Gastrocnemius medialis (tissue), 4 donors: ENCODE measurements around the gene MAP1LC3C. TPM values are rescaled to one million over a fixed set of nuclear protein-coding genes. Genes with fewer than 3 reads are reported as not detected.

Experiments
- ATAC-seq, 2 donors: fragments of 150-250 bp; one replicate each; pipeline ENCODE4 v1.9.1; 2016
- DNase-seq, 2 donors: peaks; one replicate each; pipeline ENCODE4 v3.0.0-alpha.2; 2019
- H3K27ac ChIP-seq, 4 donors: fragments of 200-600 bp; sonication (generic); 1 replicate in 1 of 4; 2 replicates in 3 of 4; pipeline ENCODE4 v1.5.1; 2016 to 2018; ENCODE audit warnings: mild to moderate bottlenecking in 2 of 4, moderate library complexity in 1 of 4
- H3K27me3 ChIP-seq, 3 donors: fragments of 200-600 bp; sonication (generic) in 2 of 3; 1 replicate in 1 of 3; 2 replicates in 2 of 3; pipeline versions ENCODE4 v1.5.1 to v1.6.0; 2016 to 2019; ENCODE audit warnings: mild to moderate bottlenecking in 1 of 3, moderate library complexity in 1 of 3
- H3K36me3 ChIP-seq, 2 donors: fragments of 200-600 bp; sonication (generic) in 1 of 2; one replicate each; pipeline ENCODE4 v1.5.1; 2017 to 2018
- H3K4me1 ChIP-seq, 2 donors: fragments of 200-600 bp; sonication (generic) in 1 of 2; one replicate each; pipeline ENCODE4 v1.5.1; 2016 to 2017; ENCODE audit warnings: mild to moderate bottlenecking in 2 of 2
- H3K4me3 ChIP-seq, 4 donors: fragments of 200-600 bp; sonication (generic) in 3 of 4; 1 replicate in 1 of 4; 2 replicates in 3 of 4; pipeline ENCODE4 v1.5.1; 2016 to 2019; ENCODE audit warnings: mild to moderate bottlenecking in 2 of 4
- H3K9me3 ChIP-seq, 3 donors: fragments of 200-600 bp; sonication (generic) in 2 of 3; 1 replicate in 1 of 3; 2 replicates in 2 of 3; pipeline ENCODE4 v1.5.1; 2016 to 2019
- POLR2A ChIP-seq, 2 donors: fragments of 450-650 bp; IDR thresholded peaks; one replicate each; pipeline ENCODE4 v1.6.1; 2017; ENCODE audit warnings: antibody characterized with exemption in 2 of 2, mild to moderate bottlenecking in 2 of 2, moderate library complexity in 2 of 2
- in situ Hi-C, 4 donors: fragments of 200-750 bp; cut with MboI; loops; one replicate each; pipeline versions ENCODE4 v1.15.0 to v1.8.0; 2017; ENCODE audit warnings: low sequenced_read_pairs in 4 of 4
- intact Hi-C: fragments of 100-400 bp; cut with DNase I; formaldehyde crosslinking; loops from one replicate; pipeline ENCODE4 v1.15.1; 2023; ENCODE audit warnings: low total_unique reads
- total RNA-seq, 4 donors: library from RNA; depleted of rRNA; stranded (reverse); fragments of >200 nt; gene quantifications; one replicate each; pipeline versions ENCODE4 v1.1.0 to v1.2.3, GENCODE V29; 2016
- TF ChIP-seq, protein P1 (sequence below), 5 experiments: fragments of 450-650 bp in 3 of 5; fragments of 200-600 bp in 2 of 5; sonication (generic) in 2 of 5; IDR thresholded peaks in 4 of 5; conservative IDR thresholded peaks in 1 of 5; 1 replicate in 4 of 5; 2 replicates in 1 of 5; pipeline ENCODE4 v1.5.1; 2016 to 2019; ENCODE audit warnings: antibody characterized with exemption in 5 of 5, mild to moderate bottlenecking in 3 of 5, moderate library complexity in 3 of 5

MAP1LC3C gene
- total RNA-seq, 4 donors from 2014 or later = 1.1 to 31.5 (median 3.5) TPM

DNA sequence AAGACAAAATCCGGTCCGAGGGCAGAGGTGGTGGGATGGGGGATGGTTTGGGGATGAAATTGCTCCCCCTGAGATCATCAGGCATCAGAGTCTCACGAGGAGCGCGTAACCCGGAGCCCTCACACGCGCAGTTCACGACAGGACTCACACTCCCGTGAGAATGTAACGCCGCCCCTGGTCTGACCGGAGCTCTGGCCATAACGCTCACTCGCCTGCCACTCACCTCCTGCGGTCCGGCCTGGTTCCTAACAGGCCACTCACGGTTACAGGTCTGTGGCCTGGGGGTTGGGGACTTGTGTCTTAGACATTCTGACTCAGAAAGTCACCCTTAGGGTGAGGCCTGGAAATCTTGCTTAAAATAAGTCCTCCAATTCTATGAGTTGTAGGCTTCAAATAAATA is 19.8 kb downstream of the MAP1LC3C start:
- no peak for ATAC-seq
- Histone ChIP-seq H3K36me3 (no peaks in the 10 kb centered on the region), H3K27me3 (no peaks in the 10 kb centered on the region), H3K4me1 (no peaks in the 10 kb centered on the region), H3K4me3 (no peak overlapping the region), H3K9me3 (no peaks in the 10 kb centered on the region), H3K27ac (no peak overlapping the region)
- TF ChIP-seq POLR2A (IDR thresholded peaks at IDR 0.05) = no peak
- TF ChIP-seq, protein P1, sequence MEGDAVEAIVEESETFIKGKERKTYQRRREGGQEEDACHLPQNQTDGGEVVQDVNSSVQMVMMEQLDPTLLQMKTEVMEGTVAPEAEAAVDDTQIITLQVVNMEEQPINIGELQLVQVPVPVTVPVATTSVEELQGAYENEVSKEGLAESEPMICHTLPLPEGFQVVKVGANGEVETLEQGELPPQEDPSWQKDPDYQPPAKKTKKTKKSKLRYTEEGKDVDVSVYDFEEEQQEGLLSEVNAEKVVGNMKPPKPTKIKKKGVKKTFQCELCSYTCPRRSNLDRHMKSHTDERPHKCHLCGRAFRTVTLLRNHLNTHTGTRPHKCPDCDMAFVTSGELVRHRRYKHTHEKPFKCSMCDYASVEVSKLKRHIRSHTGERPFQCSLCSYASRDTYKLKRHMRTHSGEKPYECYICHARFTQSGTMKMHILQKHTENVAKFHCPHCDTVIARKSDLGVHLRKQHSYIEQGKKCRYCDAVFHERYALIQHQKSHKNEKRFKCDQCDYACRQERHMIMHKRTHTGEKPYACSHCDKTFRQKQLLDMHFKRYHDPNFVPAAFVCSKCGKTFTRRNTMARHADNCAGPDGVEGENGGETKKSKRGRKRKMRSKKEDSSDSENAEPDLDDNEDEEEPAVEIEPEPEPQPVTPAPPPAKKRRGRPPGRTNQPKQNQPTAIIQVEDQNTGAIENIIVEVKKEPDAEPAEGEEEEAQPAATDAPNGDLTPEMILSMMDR (IDR thresholded peaks at IDR 0.05 in 4 of 5, conservative IDR thresholded peaks at IDR 0.05 in 1 of 5) = no peak
- in situ Hi-C loops = no loop called here
- no peak for DNase-seq
- intact Hi-C loops = no loop called here

DNA sequence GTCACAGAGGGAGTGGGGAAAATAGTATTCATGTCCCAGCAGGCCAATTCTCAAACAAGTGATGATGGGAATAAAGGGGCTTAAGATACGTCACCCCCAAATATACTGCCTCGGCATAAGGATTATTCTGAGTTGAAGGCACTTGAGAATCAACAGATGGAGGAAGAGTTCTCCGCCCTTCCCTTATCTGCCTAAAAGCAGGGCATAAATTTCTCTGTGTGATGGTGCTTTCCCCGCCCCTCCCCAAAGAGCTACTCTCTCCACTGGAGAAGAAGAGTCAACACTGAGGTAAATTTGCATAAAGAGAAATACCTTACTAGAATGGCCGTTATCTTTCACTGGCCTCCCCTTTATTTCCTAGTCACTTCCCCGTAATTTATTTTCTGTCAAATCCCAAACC is 22.7 kb downstream of the MAP1LC3C start:
- DNase-seq (no peak), ATAC-seq (no peak)
- TF ChIP-seq, protein P1 (IDR thresholded peaks at IDR 0.05 in 4 of 5, conservative IDR thresholded peaks at IDR 0.05 in 1 of 5) = no peak
- no peak for TF ChIP-seq POLR2A (IDR thresholded peaks at IDR 0.05)
- in situ Hi-C loops = no loop called here
- Histone ChIP-seq H3K27me3 (no peaks in the 10 kb centered on the region), H3K36me3 (no peaks in the 10 kb centered on the region), H3K4me1 (no peaks in the 10 kb centered on the region), H3K27ac (no peak overlapping the region), H3K4me3 (no peak overlapping the region), H3K9me3 (no peaks in the 10 kb centered on the region)
- intact Hi-C loops = no loop called here

DNA sequence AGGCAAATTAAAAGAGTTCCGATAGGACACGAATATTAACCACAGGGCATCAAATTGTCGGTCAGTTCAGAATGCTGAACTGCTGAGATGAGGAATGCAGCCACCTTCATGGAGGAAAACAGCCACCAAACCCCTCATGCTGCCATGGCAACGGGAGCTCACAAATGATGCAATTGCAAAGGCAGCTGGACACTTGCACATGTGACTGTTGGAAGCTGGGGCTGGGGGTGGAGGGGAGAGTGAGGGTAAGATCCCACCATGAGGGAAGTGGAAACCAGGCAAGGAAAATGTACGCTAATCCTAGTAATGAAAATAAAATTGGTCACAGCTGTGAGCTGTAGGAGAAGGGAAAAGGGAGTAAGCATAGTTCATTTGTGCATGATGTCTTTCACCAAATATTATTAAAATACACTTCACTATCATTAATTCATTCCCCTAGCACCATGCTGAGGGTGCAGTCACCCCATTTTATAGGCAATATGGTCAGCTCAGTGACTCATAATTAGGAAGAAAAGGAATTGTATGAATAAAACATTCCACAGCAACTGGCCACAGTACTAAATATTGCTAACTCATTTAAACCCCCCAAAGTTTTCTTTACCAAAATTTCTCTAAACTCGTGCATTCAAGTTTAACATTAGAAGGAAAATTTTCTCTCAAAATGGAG is 26.1 kb downstream of the MAP1LC3C start:
- ATAC-seq = no peak
- no peak overlapping the region for H3K27ac ChIP-seq
- no peaks in the 10 kb centered on the region for H3K9me3 ChIP-seq
- in situ Hi-C loops = no loop called here
- intact Hi-C loops = no loop called here
- no peak overlapping the region for H3K4me3 ChIP-seq
- no peaks in the 10 kb centered on the region for H3K36me3 ChIP-seq
- no peaks in the 10 kb centered on the region for H3K27me3 ChIP-seq
- no peaks in the 10 kb centered on the region for H3K4me1 ChIP-seq
- no peak for TF ChIP-seq POLR2A (IDR thresholded peaks at IDR 0.05)
- TF ChIP-seq, protein P1 (IDR thresholded peaks at IDR 0.05 in 4 of 5, conservative IDR thresholded peaks at IDR 0.05 in 1 of 5) = no peak
- DNase-seq = no peak

DNA sequence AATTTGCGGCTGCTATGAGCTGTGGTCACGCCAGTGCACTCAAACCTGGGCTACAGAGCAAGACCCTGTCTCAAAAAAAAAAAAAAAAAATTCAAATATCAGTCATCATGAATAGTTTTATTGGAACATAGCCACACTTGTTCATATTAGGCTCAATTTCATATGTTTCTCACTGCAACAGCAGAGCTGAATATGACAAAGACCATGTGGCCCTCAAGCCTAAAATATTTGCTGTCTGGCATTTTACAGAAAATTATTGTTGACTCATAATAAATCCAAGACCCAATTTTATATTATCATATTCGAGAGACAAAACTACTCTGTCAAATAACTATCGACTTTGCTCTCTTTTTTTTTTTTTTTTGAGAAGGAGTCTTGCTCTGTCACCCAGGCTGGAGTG is 30.3 kb downstream of the MAP1LC3C start:
- no peak for DNase-seq
- ATAC-seq = no peak
- Histone ChIP-seq H3K36me3 (no peaks in the 10 kb centered on the region), H3K27me3 (no peaks in the 10 kb centered on the region), H3K4me1 (no peaks in the 10 kb centered on the region), H3K27ac (no peak overlapping the region), H3K9me3 (no peaks in the 10 kb centered on the region), H3K4me3 (no peak overlapping the region)
- TF ChIP-seq POLR2A (IDR thresholded peaks at IDR 0.05) = no peak
- intact Hi-C loops (no loop called here), in situ Hi-C loops (no loop called here)

DNA sequence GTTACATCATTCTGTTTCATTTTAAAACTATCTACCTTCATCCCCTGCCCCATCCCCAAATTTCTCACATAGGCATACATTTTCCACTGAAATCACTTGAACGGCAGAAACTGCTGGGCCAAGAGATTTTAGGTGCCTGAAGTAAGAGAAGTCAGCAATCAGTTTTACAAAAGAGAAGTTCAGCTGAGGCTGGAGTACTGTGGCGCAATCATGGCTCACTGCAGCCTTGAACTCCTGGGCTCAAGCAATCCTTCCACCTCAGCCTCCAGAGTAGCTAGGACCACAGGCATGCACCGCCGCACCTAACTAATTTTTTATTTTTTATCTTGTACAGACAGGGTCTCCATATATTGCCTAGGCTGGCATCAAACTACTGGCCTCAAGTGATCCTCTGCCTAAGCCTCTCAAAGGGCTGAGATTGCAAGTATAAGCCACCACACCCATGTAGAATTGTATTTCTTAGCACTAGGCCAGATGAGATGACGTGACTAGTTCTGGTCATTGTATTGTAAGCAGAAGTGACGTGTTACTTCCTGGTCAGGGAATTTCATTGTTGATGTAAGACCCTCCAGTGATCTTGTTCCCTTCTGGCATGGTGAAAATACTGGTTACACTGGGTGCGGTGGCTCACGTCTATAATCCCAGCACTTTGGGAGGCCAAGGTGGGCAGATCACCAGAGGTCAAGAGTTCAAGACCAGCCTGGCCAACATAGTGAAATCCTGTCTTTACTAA is 34.2 kb downstream of the MAP1LC3C start:
- no peak overlapping the region for H3K27ac ChIP-seq
- H3K9me3 ChIP-seq = no peaks in the 10 kb centered on the region
- H3K36me3 ChIP-seq = no peaks in the 10 kb centered on the region
- no peak for TF ChIP-seq POLR2A (IDR thresholded peaks at IDR 0.05)
- TF ChIP-seq, protein P1 (IDR thresholded peaks at IDR 0.05 in 4 of 5, conservative IDR thresholded peaks at IDR 0.05 in 1 of 5) = no peak
- ATAC-seq (peak in 1 of 2 donors; percentile 42), DNase-seq (peak in 1 of 2 donors; percentile 19)
- H3K4me3 ChIP-seq = no peak overlapping the region
- H3K27me3 ChIP-seq = no peaks in the 10 kb centered on the region
- H3K4me1 ChIP-seq = no peaks in the 10 kb centered on the region
- in situ Hi-C loops (no loop called here), intact Hi-C loops (no loop called here)
